NOMO-1 (cell line): ENCODE measurements around the gene TGFBRAP1.
A peak's percentile ranks its signal among the peaks of the same experiment; 100 is the strongest.
"Not testable (repeated sequence)": the region's sequence is repeated elsewhere in the genome, so short reads cannot be mapped to it uniquely, and the experiment has no call there.

Source experiments
- DNase-seq, 2 experiments: peaks; one replicate each; lab custom pipeline; 2025; ENCODE audit not compliant: unreplicated experiment in 2 of 2; lab: John Stamatoyannopoulos, UW

The TGFBRAP1 gene

DNA sequence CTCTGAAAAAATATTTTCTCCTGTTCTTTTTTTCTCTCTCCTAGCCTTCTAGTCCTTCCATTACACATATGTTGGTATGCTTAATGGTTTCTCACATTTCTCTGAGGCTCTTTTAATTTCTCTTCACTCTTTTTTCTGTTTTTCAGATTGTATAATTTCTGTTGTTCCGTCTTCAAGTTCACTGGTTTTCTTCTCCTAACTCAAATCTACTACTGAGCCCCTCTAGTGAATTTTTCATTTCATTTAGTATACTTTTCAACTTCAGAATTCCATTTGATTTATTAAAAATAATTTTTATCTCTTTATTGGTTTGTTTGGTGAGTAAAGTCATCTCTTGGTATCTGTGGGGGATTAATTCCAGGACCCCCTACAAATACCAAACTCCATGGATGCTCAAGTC lies 27.6 kb upstream of the TGFBRAP1 start:
- DNase-seq, result no peak

DNA sequence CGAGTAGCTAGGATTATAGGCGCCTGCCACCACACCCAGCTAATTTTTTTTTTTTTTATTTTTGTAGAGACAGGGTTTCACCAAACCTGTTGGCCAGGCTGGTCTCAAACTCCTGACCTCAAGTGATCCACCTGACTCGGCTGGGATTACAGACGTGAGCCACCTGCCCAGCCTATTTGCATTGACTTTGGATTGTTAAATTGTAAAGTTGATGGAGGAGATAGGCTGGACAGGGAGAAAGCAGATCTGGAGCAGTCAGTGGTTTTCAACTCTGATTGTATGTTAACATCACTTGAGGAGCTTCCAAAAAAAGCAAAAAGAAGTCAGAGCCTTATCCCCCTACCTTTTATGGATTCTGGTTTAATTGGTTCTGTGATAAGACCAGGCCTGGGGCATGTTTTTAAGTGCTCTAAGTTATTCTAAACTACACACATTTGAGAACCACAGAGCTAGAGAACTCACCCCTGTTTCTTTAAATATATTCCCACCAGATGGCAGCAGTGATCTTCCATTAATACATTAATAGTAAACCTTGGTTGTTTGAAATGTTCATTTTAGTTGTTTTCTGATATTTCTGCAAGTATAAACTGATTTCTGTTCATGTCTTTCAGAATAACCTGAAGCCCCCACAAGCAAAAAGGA lies 15.3 kb upstream of the TGFBRAP1 start:
- peak in 1 of 2 experiments; percentile 12 for DNase-seq

DNA sequence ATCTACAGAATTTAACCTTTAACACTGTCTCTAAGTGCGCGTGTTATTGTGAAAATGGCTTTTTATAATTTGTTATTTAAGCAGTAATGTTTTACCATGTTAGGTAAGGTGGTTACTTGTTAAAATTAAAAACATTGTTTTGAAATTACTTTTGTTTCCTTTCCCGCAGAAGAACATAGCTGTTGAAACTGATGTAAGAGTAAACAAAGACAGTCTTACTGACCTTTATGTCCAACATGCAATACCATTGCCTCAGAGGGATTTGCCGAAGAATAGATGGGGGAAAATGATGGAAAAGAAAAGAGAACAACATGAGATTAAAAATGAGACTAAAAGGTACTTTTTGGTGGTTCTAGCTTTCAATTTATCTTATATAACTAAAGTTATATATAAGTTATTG lies 9.9 kb upstream of the TGFBRAP1 start:
- DNase-seq, result no peak

DNA sequence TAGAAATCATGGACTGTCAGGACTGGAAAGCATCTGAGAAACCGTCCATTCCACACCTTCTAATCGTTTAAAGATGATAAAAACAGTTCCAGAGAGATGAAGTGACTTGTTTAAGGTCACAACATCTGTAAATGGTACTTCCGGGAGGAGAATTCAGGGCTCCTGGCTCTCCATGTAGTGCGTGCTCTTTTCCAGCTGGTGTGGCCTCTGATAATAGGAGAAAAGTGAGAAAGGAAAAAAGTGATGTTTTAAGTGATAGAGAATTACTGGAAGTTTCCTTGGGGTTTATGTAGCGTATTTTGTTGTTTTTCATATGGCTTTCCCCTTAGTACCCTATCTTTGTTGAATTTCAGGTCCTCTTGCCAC lies 8.5 kb upstream of the TGFBRAP1 start:
- peak in 1 of 2 experiments; percentile 20 for DNase-seq

DNA sequence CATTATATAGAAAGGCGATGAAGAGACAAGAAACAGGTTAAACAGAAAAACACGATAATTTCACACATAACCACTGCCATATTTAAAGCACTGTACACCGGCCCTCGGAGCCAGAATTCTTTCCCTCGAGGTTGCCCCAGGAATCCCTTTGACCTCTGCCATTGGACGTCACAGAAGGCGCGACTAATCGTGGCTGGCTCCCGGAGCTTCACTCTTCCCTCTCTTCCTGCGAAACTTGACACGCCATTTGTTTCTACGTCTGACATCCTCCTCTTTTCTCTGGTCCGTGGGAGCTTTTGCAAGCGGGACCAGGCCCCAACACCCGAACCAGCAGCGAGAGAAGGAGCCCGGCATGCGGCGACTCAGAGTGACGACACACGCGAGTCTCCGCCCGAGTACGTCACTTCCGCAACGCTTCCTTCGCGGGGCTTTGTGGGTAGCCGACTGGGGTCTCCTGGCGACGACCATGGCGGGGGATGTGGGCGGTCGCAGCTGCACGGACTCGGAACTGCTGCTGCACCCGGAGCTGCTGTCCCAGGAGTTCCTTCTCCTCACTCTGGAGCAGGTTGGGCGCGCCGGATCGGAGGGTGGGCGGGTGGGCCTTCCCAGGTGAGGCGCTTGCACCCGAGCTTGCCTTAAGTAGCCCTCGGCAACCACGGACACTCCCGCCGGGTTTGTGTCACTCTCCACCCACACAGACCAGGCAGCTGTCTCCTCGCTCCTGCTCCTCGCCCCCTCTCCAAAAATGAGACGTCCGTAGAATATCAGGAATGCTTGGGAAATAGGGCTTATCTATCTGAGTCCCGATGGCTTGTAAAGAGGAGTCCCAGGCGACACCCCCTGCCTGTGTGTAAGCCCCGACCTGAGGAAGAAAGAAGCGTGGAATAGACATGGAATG lies 7.8 kb upstream of the TGFBRAP1 start, which contains the start of gene C2orf49:
Gene C2orf49 (plus strand): TSS at position 419 of the 898 bp plus-strand sequence. CDS start 48 bp downstream, at position 467.
- DNase-seq, result peak; percentile 79 to 81

DNA sequence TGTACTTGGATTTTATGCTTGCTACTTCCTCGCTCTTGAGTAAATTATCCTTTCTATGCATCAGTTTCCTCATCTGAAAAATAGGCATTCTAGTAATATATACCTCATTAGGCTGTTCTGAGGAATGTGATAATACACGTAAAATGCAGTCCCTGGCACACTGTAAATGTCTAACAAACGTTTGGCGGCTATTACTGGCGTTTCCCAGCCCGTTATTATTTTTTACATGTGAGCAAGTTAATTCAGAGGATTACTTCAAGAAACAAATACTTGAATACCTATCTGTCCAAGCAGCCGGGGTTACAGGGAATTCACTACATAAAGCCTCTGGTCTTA lies 7.2 kb upstream of the TGFBRAP1 start:
- DNase-seq, result no peak

DNA sequence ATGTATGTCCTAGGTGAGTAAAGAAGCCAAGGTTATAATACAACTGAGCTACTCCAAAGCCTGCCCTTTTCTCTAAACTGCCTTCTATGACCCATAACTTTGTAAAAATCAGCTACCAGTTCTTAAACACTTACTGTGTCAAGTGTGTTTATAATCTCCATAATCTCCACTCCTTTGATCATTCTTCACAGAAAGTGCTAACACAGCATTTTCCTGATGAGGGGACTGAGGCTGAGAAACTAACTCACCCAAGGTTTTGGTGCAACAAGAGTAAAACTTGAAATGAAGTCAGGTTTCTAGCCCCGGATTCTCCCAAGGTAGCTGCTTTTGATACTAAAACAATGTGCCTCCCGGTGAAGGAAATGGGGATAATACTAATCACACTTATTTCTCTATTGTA lies 5.9 kb upstream of the TGFBRAP1 start:
- DNase-seq, result no peak

DNA sequence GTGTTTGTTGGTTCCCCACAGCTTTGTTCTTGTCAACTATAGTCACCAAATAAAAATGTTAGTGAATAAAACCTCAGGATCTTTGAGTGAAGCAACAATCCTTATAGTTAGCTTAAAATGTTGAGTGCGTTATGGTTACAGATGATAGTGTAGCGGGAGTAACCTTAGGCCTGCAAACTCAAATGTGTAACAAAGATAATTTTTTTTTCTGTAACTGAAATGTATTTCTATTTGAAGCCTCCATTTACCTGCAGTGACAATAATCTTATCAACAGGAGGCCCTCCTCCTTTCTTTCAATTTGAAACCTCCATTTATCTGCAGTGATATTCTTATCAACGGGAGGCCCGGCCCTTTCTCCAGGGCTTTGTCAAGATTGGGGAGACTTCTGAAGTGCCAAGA lies 4.7 kb upstream of the TGFBRAP1 start:
- DNase-seq, result no peak

DNA sequence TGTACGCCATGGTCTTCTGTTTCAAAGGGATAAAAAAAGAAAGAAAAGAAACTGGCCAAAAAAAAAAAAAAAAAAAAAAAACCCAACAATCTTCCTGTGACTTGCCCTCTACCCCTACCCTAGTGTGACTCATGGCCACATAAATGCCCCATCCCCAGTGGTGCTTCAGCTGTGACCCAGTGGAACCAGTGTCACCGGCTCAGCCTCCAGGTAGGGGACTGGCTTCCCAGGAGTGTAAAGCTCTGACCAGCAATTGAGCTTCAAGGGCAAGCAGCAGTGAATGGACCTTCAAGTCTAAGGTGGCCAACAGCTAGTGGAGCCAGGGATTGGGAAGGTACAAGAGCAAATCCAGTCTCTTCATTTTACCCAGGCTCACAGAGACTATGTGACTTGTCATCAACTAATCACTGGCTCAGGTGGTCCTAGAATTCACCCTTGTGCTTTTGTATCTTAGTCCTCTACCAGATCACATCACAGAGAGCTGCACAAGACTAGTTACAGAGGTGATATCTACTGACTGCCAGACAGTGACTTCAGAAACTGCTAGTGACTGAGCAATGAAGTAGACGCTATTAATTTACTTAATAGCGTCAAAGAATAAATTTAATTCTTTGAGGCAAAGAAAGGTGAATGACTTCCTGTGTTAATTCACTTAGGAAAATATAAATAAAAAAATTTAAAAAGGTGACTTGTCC lies 1.3 kb upstream of the TGFBRAP1 start:
- no peak for DNase-seq

DNA sequence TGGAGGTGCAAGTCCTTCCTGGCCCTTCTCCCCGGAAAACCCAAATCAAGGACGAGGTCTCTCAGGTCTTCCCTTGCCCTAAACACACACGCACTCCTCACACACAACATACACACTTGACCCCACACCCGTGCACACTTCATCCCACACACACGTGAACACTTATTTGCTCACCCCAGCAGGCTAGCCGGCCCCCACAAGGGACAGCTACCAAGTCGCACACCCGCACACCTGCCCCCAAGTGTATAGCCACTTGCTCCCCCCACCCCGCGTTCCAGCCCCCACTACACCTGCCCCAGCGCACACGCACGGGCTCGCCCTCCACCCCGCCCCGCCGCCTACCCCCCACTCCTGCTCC lies 359 bp downstream of the TGFBRAP1 start:
- DNase-seq, result no peak

DNA sequence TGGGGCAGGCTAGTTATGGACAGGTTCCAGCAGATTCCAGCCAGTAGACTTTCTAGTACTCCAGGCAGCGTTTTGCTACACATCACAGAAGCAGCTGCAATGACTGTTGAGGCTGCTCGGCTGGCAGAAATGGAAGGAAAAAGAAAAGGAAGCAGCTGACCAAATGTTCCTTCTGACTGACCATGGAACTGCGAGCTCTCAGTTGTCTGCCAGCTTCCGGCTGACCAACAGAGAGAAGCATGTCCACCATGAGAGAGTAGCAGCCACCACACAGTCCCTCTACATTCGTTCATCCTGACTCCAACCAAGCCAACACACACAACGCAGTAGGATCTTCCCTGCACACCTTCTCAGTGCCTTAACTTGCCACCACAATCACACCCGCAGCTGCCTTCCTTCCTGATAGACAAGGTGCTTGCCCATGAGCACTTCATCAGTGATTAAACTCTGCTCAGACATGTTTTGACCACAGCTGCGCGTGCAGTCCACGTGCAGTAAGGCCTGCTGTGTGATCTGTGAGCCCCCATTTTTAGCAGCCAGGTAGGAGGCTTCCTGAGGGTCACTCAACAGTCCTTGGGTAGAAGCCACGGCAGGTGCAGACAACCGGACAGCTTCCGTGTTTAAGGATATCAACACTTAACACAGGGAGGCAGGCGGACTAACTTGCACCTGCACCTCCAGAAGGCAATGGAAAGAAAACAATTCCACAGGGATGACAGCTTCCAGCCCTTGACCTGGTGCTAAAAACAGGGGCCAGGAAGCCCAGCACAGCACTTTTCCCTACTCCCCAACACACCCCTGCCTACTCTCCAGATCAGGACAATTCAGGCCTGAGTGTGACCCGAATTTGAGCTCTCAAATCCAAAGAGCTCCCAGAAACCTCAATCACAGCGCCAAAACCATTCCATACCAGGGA lies 996 bp downstream of the TGFBRAP1 start:
- no peak for DNase-seq

DNA sequence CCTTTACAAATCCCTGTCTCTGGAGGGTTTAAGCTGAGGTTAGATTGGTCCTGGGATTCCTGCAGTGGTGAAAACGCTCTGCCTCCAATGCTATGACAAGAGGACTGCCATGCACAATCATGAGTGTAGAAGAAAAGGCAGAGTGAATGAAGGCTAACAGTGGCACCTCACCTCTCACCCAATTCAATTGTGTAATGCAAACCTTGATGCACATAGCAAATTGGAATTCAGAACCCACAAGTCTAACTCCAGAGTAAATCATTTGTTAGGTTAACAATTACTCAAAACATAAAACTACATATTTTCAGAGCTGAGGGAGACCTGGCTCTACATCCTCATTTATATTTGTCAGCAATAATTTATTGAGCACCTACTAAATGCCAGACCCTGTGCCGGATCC lies 1.8 kb downstream of the TGFBRAP1 start:
- no peak for DNase-seq

DNA sequence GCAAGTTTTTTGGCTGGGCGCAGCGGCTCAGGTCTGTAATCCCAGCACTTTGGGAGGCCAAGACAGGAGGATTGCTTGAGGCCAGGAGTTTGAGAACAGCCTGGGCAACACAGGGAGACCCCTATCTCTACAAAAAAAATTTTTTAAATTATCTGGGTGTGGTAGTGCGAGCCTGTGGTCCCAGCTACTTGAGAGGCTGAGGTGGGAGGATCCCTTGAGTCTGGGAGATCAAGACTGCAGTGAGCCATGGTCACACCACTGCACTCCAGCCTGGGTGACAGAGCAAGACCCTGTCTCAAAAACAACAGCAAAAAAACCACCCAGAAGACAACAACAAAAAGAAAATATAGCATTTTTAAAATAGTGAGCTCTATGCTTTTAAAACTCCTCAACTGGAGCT lies 2.3 kb downstream of the TGFBRAP1 start:
- DNase-seq, result not testable (repeated sequence)

DNA sequence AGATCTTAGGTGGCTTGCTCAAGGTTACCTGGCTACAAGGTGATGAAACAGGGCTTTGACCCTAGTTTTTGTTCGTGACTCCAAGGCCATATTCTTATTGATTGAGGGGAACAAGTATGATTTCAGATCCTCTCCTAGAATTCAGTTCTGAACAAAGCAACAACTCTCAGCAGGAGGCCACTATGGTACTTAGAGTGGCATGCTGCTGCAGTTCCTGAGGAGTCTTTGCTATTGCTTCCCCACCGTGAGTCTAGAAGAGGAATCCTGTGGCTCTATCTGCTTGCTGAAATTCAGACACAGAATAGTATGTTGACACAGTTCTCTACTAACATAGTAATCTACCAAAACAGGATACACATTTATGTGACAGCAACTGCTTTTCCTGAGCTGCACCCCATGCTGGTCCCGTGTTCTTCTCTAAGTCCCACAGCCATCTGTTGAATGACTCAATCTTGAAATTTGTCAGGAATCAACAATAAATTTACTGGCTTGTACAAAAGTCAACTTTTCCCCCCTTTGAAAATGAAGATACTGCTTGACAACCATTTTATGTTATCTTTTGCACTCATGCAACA lies 4.1 kb downstream of the TGFBRAP1 start:
- DNase-seq, result no peak

DNA sequence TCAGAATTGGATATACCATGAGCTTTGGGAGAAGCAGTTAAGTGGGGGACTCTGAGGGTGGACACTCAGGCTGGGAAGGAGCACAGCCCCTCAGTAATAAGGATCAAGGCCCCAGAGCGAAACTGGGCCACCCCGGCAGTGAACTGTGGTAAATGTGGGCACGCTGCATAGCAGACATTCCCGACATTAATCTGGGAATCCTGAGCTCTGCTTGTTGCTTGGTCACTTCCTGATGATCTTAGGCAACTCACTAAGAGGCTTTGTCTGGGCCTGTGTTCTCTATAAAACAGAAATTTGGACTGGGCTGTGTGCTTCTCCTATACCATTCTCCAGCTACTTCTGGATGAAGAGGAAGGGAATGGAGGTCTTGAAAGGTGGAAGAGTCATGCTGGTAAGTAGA lies 4.8 kb downstream of the TGFBRAP1 start:
- no peak for DNase-seq

DNA sequence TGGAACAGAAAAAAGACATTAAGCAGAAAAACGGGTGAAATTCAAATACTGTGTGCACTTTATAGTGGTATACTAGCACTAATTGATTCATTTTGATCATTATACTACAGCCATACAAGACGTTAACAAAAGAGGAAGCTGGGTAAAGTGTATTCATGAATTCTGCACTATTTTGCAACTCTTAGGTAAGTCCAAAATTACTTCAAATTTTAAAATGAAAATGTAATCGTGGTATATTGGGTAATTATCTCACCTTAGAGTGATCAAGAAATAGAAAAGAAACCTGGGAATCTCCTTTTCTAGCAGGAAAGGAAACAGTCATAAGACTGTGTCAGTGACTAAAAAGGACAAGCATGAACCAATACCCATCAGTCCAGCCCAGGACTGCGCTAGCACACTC lies 5.4 kb downstream of the TGFBRAP1 start:
- DNase-seq, result peak; percentile 24 to 81

DNA sequence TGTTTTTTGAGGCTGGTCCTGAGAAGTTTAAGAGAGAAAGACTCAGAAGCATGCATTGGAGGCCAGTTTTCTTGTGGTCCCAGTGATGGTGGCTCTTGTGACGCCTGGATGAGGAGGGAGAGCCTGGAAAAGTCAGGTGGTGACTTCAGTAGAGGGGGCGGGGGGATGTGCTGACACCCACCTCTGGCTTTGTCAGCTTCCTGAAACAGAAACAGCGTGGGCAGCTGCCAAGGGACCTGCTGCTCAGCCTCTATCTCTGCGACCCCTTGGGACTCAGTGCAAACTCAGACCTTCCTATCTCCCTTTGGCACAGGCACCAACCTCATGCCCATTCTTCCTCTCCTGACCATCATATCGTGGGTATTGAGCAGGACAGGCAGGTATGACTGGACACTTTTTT lies 6.4 kb downstream of the TGFBRAP1 start:
- no peak for DNase-seq

DNA sequence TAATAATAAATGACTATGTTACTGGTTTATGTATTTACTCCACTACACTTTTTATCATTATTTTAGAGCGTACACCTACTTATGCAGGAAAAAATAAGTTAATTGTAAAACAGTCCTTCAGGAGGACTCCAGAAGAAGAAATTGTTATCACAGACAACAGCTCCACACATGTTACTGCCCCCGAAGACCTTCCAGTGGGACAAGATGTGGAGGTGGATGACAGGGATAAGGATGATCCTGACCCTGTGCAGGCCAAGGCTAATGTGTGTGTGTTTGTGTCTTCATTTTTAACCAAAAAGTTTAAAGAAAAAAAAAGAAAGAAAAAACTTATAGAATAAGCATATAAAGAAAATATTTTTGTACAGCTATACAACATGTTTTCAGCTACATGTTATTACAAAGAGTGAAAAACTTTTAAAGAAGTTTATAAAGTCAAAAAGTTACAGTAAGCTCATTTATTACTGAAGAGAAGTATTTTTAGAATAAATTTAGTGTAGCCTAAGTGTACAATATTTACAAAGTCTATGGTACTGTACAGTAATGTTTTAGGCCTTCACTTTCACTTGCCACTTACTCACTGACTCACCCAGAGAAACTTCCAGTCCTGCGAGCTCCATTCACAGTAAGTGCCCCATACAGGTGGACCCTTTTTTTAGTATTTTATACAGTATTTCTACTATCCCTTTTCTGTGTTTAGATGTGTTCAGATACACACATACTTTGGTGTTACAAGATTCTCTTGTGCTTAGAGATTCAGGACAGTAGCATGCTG lies 7.5 kb downstream of the TGFBRAP1 start:
- no peak for DNase-seq

DNA sequence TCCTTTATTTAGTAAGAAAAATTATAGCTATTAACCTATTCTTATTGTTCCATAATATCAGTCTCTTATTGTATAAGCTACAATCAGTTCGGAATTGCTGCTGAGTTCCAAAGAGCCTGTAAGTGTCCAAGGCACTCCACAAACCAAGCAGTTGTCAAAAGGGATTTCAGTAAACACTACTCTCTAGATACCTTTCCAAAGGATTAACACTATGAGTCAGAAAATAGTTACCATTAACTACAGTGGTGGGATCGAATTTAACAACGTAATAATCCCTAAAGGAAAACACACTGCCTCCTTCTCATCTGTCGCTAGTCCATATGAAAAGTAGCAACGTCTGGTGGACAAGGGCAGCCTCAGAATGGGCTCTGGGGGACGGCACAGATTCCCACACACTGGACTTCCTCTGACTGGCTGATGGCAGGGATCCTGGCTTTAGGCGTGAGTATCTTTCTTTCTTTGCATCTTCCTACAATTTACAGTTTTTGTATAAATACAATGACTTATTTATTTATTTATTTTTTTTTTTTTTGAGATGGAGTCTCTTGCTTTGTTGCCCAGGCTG lies 8.8 kb downstream of the TGFBRAP1 start:
- DNase-seq, result no peak
